OCI-M1 (cell line): ENCODE results near the gene SPATA6L.

ENCODE experiments used
- DNase-seq: peaks from one replicate; lab custom pipeline; 2025; lab: John Stamatoyannopoulos, UW

The SPATA6L gene

GRCh38 chr9:4666042-4666699 is at the start of gene SPATA6L:
TSS of gene SPATA6L (minus strand) at chr9:4666480. CDS start at chr9:4666250, 230 bp downstream.
- peak; percentile 100 for DNase-seq

- no peak for DNase-seq
Measured at GRCh38 chr9:4714266-4715016, 48.2 kb upstream of the SPATA6L start.

- DNase-seq: no peak
Measured at GRCh38 chr9:4713849-4714248, 47.6 kb upstream of the SPATA6L start.

GRCh38 chr9:4709380-4709779 is 43.1 kb upstream of the SPATA6L start:
- DNase-seq: no peak

- DNase-seq: peak; percentile 100
Measured at GRCh38 chr9:4706971-4707622, 40.8 kb upstream of the SPATA6L start.

- no peak for DNase-seq
Measured at GRCh38 chr9:4706021-4706420, 39.7 kb upstream of the SPATA6L start.

- no peak for DNase-seq
Measured at GRCh38 chr9:4704129-4704528, 37.8 kb upstream of the SPATA6L start.

- no peak for DNase-seq
Measured at GRCh38 chr9:4701526-4701925, 35.2 kb upstream of the SPATA6L start.

GRCh38 chr9:4700932-4701331 is 34.7 kb upstream of the SPATA6L start:
- peak; percentile 89 for DNase-seq

GRCh38 chr9:4700091-4700490 is 33.8 kb upstream of the SPATA6L start:
- peak; percentile 98 for DNase-seq

- no peak for DNase-seq
Measured at GRCh38 chr9:4691795-4692194, 25.5 kb upstream of the SPATA6L start.

GRCh38 chr9:4690144-4690543 is 23.9 kb upstream of the SPATA6L start:
- no peak for DNase-seq

GRCh38 chr9:4689687-4690104 is 23.4 kb upstream of the SPATA6L start:
- DNase-seq: peak; percentile 98

- DNase-seq: peak; percentile 100
Measured at GRCh38 chr9:4689021-4689420, 22.7 kb upstream of the SPATA6L start.

- peak; percentile 98 for DNase-seq
Measured at GRCh38 chr9:4686584-4686983, 20.3 kb upstream of the SPATA6L start.

- DNase-seq: peak; percentile 100
Measured at GRCh38 chr9:4686112-4686511, 19.8 kb upstream of the SPATA6L start.

- DNase-seq: no peak
Measured at GRCh38 chr9:4684820-4685219, 18.5 kb upstream of the SPATA6L start.

- peak; percentile 99 for DNase-seq
Measured at GRCh38 chr9:4680750-4681149, 14.5 kb upstream of the SPATA6L start.

GRCh38 chr9:4680173-4680525 is 13.9 kb upstream of the SPATA6L start:
- peak; percentile 99 for DNase-seq

- DNase-seq: peak; percentile 100
Measured at GRCh38 chr9:4679268-4680172, 13.2 kb upstream of the SPATA6L start, which contains the start of gene CDC37L1. TSS of gene CDC37L1 (plus strand) at chr9:4679569. CDS start at chr9:4679768, 199 bp downstream.

- peak; percentile 100 for DNase-seq
Measured at GRCh38 chr9:4678679-4679267, 12.5 kb upstream of the SPATA6L start.
